ENCODE measurements around the gene LAMA2.

GRCh38 chr6:129016844-129017243 is 133.9 kb downstream of the LAMA2 start:
- no peak for TF ChIP-seq CTCF (IDR thresholded peaks at IDR 0.05)
- no peak for TF ChIP-seq POLR2A (IDR thresholded peaks at IDR 0.05; ENCODE audit: low read depth)
- no peak for TF ChIP-seq POLR2AphosphoS5 (IDR thresholded peaks at IDR 0.05)
